Cardiac muscle cell (in vitro differentiated cells and primary cell): Measurements from ENCODE around the gene MVD. TPM values are rescaled to one million over a fixed set of nuclear protein-coding genes. Genes with fewer than 3 reads are reported as not detected.

ENCODE experiments used
- DNase-seq, 2 donors: peaks; one replicate each; pipeline versions ENCODE4 v3.0.0 to v3.0.0-alpha.2; 2010 to 2017; ENCODE audit warnings: low read depth in 1 of 2, low spot score in 1 of 2
- H3K27ac ChIP-seq: fragments of 200-600 bp; sonication (generic); 2 replicates; pipeline ENCODE4 v1.5.1; 2016
- H3K27me3 ChIP-seq: fragments of 200-600 bp; sonication (generic); 2 replicates; pipeline ENCODE4 v1.6.0; 2016; ENCODE audit warnings: control low read depth
- H3K36me3 ChIP-seq: fragments of 200-600 bp; sonication (generic); 2 replicates; pipeline ENCODE4 v1.5.1; 2016; ENCODE audit warnings: control low read depth
- H3K4me1 ChIP-seq: fragments of 200-600 bp; sonication (generic); 2 replicates; pipeline ENCODE4 v1.8.1; 2017; ENCODE audit warnings: low read depth, mild to moderate bottlenecking, mixed run types
- H3K4me3 ChIP-seq: fragments of 200-600 bp; sonication (generic); 2 replicates; pipeline ENCODE4 v1.5.1; 2016; ENCODE audit warnings: mild to moderate bottlenecking
- H3K9me3 ChIP-seq: fragments of 200-600 bp; sonication (generic); 2 replicates; pipeline ENCODE4 v1.5.1; 2017; ENCODE audit warnings: low read depth, mild to moderate bottlenecking, control low read depth
- CTCF ChIP-seq: IDR thresholded peaks from 2 replicates; pipeline ENCODE4 v1.5.1; 2012; ENCODE audit warnings: low read depth, mild to moderate bottlenecking, low read length
- polyA plus RNA-seq: library from polyadenylated mRNA; unstranded; fragments of >200 nt; fragmentation: Nextera tagmentation; extraction: Ambion mirVana; gene quantifications from 2 replicates; pipeline ENCODE4 v1.2.1, GENCODE V29; 2016
- total RNA-seq: library from RNA; depleted of rRNA; stranded (reverse); fragments of >200 nt; gene quantifications from 2 replicates; pipeline ENCODE4 v1.2.3, GENCODE V29; 2016

Gene MVD
- total and polyA plus RNA-seq, 2 experiments from 2014 or later: 65.0 to 192 TPM

- no peaks in the 10 kb centered on the region for H3K27me3 ChIP-seq
- H3K27ac ChIP-seq: no peak overlapping the region
- peaks cover 9% of the 10 kb centered on the region for H3K36me3 ChIP-seq
- TF ChIP-seq CTCF: no peak
- peaks cover 3% of the 10 kb centered on the region for H3K4me1 ChIP-seq
- DNase-seq: no peak
- no peak overlapping the region for H3K4me3 ChIP-seq
- no peaks in the 10 kb centered on the region for H3K9me3 ChIP-seq
These were observed 45.4 kb downstream of the MVD start for GRCh38 chr16:88617268-88618031.

DNA sequence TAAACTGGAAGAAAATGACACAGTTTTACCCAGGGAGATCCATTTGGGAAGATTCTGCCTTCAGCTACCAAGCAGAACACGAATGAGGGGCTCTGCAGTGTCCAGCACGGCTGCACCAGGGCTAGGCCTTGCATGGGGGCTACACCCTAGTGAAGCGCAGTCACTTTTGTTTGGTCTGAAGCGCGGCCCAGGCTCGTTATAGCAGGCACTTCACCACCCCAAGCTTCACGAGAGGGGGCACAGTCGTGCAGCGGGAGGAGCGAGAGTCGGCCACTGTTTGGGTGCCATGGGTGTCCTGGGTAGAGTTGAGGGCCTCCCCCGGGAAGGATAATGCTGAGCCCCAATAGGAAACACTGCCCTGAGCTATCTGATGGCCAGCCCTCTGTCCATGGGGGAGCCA is 46.2 kb downstream of the MVD start:
- Histone ChIP-seq H3K4me1 (peaks cover 3% of the 10 kb centered on the region), H3K36me3 (peaks cover 3% of the 10 kb centered on the region), H3K9me3 (no peaks in the 10 kb centered on the region), H3K4me3 (no peak overlapping the region), H3K27ac (peak overlapping the region; percentile 55), H3K27me3 (no peaks in the 10 kb centered on the region)
- DNase-seq: no peak
- TF ChIP-seq CTCF: no peak

DNA sequence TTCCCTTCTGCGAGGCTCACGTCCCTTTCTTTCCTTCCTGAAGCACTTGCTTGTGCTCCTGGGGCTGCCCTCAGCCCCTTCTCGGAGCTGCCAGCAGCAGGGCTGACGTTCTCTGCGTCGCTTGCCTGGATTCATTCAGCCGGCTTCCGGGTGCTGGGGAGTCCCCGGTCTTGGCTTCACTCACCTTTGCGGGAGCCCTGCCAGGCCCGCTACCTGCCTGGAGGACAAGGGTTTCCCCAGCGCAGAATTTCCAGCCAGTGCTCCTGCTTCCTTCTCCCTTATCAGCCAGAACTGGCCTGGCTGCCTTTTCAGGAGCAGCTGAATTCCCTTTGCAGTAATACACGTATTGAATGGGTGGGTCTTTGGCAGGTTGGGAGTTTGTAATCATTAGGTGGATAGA is 46.6 kb downstream of the MVD start:
- H3K4me3 ChIP-seq: no peak overlapping the region
- H3K27me3 ChIP-seq: no peaks in the 10 kb centered on the region
- DNase-seq: no peak
- H3K9me3 ChIP-seq: no peaks in the 10 kb centered on the region
- H3K36me3 ChIP-seq: peaks cover 4% of the 10 kb centered on the region
- peaks cover 3% of the 10 kb centered on the region for H3K4me1 ChIP-seq
- peak overlapping the region; percentile 55 for H3K27ac ChIP-seq
- TF ChIP-seq CTCF: no peak

DNA sequence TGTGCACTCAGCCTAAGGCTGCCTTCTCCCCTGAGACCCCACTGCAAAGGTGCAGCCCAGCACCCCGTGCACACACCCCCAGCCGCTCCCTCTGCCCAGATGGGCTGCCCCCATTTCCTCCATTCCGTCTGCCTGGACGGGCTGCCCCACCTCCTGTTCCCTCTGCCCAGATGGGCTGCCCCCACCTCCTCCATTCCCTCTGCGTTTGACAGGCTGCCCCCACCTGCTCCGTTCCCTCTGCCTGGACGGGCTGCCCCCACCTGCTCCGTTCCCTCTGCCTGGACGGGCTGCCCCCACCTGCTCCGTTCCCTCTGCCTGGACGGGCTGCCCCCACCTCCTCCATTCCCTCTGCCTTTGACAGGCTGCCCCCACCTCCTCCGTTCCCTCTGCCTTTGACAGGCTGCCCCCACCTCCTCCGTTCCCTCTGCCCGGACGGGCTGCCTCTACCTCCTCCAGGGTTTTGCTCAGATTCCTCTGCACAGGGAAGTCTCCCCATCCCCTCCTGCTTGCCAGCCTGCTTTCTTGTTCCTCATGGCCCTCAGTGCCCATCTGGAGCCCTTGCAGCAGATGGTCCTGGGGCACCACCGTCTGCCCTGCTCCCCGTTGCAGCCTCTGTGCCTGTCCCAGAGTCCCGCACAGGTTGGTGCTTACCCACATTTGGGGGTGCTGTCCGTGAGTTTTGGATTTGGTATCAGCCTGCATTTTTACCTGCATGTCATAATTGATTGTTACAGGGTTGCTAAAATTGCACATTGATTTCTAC is 47.9 kb downstream of the MVD start:
- no peak overlapping the region for H3K27ac ChIP-seq
- H3K36me3 ChIP-seq: peaks cover 4% of the 10 kb centered on the region
- H3K27me3 ChIP-seq: no peaks in the 10 kb centered on the region
- peaks cover 3% of the 10 kb centered on the region for H3K4me1 ChIP-seq
- TF ChIP-seq CTCF: no peak
- no peaks in the 10 kb centered on the region for H3K9me3 ChIP-seq
- DNase-seq: no peak
- no peak overlapping the region for H3K4me3 ChIP-seq

- Histone ChIP-seq H3K9me3 (no peaks in the 10 kb centered on the region), H3K4me3 (no peak overlapping the region), H3K36me3 (peaks cover 7% of the 10 kb centered on the region), H3K27ac (no peak overlapping the region), H3K4me1 (peaks cover 3% of the 10 kb centered on the region), H3K27me3 (no peaks in the 10 kb centered on the region)
- DNase-seq: no peak
- no peak for TF ChIP-seq CTCF
These were observed 48.7 kb downstream of the MVD start for GRCh38 chr16:88613911-88614817.
